Measurements from ENCODE around the gene LAMB1.
A peak's percentile ranks its signal among the peaks of the same experiment; 100 is the strongest.

LAMB1 gene

DNA sequence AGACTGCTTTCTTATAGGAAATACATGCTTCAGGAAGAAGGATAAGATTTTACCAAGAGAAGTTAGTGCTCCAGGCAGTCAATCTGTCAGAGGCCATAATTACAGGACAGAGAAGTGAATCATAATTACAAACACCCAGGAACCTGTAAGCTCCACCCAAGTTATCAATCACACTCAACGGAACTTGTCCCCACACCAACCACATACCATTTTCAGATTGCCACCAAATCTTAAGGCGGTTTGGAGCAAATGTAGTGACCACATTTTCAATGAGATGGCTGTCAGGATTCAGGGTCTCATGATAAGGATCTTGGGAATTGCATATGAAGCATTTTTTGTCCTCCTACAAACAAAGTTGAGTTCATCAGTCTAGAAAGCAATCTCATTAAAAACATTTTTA, 4.8 kb downstream of the LAMB1 start:
- DNase-seq, result no peak

DNA sequence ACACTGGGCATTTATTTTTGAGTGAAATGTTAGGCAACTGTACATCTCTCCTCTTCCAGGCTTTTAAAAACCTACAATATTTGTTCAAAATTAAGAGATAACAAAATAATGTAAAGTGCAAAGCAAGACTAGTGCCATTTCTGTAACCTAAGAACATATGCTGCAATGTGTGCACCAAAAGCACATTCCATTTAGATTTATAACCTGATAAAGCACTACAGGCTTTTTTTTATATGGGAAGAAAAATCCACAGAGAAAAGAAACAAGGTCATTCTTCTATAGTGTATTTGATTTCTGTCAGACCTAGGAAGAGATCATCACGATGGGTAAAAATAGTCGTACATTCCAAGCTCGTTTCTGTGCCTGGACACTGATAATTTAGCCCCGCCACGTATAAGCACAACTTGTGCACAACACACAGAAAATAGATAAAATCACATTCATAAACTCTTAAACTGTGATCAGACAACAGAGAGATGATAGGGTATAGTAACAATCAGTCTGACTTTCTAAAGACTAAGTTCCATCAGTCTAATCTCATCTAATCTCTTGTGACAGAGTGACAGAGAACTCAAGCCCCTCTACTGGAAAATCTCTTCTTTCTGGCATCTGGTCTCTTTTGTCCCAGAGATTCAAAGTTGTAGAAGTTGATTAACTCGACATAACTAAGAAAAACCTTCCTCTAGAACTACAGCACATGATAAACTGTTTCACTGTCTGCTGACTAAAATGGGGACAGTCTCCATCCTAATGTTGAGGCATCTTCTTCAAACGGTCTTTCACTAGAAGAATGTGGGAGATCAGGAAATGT, 6.7 kb downstream of the LAMB1 start:
- DNase-seq, result no peak

DNA sequence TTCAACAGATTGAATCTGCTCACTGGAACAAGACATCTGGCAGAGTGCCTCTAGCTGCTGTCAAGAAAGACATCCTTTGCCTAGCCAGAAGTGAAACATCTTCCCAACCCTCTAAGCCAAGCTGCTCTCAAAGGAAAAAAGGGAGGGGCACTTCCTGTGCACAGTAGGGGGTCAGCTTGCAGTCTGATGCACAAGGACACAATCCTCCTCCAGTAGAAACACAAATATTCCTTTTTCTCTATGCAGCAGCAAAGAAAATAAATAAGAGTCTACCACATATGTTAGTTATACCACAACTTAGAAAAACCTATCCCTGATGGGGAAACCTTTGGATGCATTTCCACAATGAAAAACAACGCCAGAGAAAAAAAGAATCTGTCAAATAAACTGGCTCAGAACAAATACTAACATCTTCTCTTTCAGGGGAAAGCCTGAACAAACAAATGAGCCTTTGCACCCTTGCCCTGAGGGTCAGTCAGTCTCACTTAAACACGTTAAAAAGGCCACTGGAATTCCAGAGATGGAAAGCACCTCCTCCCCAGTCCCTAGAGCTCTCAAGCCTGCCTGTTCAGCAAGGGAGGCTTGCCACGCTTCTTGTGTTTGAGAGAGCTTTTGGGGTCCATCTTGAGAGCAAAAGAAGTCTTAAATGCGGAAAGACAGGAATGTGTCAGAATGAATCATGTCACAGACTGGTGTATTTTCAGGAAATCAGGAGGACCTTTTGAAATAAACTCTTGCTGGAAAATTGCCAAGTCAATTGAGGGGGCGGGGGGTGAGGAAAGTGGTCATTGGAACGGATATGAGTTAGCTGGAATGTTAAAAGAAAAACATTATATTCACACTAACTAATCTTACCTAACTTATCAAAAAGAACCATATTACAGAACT, 7.5 kb downstream of the LAMB1 start:
- peak; percentile 84 for DNase-seq

DNA sequence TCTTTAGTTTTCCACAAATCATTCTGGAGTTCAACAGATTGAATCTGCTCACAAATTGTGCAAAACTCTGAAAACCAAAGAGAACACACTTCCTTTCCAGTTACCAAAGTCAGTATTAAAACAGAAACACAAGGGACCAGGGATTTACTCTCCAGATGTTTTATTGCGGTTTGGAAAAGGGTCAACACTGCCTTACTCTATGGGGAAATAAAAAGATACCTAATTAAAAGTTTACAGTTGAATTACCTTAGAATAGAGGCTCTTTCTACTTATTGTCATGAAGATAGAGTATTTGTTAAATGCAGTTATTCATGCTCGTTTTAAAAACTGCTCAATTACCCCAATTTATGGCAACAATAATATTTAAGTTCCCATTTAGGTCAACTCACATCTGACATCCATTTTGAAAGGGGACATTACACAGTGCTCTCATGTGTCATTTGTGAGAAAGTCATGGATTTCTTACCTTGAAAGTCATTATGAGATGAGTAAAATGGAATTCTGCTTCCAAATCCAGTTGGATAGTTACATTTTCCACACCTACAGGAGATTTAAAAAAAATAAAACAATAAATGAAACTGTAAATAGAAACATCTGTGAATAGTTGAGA, 8.4 kb downstream of the LAMB1 start:
- DNase-seq, result no peak

DNA sequence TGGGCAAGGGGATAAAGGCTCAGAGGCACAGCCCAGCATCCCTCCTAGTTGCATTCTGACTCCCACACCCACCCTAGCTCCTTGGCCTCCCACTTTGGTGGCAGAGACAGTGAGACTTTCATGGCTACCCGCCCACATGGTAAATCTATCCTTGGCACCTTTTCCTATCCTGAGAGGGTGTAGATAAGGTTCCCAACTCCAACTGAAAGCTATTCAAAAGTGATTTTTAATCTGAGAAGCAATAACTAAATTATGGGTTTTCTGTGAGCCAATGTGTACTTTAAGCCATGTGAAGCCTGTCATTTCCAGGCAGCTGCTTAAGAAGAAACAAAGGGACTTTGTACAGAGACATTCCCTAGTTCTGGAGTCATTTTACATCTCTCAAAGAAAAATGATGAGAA, 9.1 kb downstream of the LAMB1 start:
- DNase-seq, result no peak

GRCh38 chr7:107989618-107990373, 13.2 kb downstream of the LAMB1 start:
- peak; percentile 28 for DNase-seq

GRCh38 chr7:107982918-107983389, 20.0 kb downstream of the LAMB1 start:
- peak; percentile 74 for DNase-seq

DNA sequence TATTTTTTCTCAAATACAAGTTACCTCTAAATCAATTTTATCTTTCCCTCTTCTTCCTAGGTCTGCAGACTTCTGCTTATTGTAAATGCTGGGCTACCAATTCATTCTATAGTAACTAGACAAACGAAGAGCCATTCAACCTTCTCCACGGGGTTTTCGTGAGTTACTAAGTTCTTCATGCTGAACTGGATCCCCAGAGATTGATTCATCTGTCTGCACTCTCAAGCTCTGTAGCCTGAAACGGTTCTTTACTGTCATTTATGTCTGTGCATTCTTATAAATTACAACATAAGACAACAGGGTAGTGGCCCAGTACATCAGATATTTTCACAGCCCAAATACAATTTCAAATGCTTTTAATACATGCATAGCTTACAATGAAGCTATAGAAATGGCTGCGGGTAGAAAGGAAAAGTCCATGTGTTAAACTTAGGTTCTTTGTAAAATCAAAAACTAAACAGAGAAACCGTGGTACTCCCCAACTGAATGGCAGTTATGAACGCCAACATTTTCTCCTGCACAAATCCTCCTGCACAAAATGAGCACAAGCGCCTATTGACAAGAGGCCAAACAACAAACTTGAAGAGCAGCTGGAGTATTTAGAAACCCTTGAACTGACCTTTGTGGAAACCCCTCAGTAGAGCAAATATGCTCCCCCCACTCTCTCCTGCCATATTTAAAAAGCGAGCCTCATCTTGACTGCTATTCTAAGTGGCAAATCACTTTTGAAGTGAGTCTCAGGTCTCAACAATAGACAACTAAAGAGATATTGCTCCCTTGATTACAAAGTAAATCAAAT, 20.7 kb downstream of the LAMB1 start:
- no peak for DNase-seq

GRCh38 chr7:107981466-107981865, 21.5 kb downstream of the LAMB1 start:
- no peak for DNase-seq

DNA sequence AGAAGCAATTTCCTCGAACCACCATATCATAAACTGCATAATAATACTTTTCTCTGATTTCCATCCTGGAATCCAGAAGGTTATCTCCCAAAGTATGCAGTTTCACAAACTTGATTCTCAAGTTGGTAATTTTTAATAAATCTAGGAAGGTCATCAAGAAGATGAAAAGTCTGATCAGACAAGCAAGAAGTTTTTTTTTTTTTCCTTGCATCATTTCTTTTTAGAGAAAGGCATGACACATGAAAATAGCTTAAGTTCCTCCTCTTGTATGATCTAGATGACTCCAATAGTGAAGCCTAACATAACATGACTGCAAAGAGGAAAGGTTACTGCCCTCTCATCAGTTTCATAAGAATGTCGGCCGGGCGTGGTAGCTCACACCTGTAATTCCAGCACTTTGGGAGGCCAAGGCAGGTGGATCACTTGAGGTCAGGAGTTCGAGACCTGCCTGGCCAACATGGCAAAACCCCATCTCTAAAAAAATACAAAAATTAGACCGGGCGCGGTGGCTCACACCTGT, 22.2 kb downstream of the LAMB1 start:
- DNase-seq, result no peak

- DNase-seq, result no peak
Measured at GRCh38 chr7:107980171-107980570, 22.8 kb downstream of the LAMB1 start.

DNA sequence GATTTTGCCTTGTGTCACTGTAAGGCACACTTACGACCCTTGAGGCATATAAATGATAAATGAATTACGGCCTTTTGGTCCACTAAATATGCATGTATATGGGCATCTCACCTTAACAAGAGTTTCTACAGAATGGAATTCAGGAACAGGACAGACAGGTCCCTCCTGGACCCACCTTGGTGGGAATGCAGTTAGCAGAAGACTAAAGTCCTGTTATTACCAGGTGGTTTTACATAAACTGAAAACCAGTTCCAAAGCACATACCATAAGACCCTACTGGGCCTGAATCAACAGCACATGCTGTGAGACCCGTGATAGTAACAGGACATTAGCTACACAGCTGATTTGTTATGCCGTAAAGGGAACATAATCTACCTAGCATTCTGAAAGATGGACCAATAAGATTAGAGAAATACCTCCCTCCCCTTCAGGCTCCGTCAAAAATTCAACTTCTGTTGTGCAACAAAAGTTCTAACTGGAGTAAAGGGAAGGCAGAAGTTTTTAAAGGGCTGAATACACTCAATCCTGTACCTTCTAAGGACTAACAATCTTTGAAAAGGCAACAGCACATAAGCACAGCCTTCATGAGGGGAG, 24.0 kb downstream of the LAMB1 start:
- DNase-seq, result no peak

GRCh38 chr7:107977048-107977447, 25.9 kb downstream of the LAMB1 start:
- no peak for DNase-seq

DNA sequence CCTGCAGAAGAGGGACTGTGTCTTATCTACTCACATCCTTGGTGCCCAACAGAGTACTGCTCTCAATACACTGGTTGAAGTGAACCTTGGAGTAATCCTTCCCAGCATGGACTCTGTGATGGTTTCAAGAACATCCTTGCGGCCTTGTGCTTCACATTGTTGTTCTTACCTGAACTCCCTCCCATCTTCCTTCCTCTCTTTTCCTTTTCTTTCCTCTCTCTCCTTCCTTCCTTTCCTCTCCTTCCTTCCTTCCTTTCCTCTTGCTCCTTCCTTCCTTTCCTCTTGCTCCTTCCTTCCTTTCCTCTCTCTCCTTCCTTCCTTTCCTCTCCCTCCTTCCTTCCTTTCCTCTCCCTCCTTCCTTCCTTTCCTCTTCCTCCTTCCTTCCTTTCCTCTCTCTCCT, 26.3 kb downstream of the LAMB1 start:
- DNase-seq, result no peak

DNA sequence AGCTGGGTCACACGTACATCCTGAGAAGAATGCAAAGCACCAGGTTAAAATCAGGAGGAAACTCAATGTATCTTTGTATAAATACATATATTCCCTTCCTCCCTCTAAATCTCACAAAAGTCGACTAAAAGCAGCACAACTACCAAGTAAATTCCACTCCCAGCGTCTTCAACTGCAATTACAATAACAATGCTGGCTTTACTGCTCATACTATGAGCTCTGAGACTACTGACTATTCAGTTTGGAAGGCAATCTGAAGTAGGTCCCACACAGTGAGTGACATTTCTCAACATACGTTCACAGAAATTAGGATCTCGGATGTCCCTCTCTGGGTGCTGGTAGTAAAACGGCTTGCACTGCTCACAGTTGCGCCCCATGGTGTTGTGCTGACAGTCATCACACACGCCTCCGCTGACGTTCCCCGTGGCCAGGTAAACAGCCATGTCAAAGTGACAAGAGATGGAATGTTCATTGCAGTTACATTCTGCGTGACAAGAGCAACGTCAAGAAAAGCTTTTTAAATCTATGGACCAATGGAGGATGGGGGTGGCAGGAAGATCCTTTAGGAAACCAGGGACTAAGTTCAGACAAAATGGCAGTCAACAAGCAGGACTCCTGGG, 27.5 kb downstream of the LAMB1 start:
- DNase-seq, result no peak

GRCh38 chr7:107973861-107974260, 29.1 kb downstream of the LAMB1 start:
- no peak for DNase-seq

DNA sequence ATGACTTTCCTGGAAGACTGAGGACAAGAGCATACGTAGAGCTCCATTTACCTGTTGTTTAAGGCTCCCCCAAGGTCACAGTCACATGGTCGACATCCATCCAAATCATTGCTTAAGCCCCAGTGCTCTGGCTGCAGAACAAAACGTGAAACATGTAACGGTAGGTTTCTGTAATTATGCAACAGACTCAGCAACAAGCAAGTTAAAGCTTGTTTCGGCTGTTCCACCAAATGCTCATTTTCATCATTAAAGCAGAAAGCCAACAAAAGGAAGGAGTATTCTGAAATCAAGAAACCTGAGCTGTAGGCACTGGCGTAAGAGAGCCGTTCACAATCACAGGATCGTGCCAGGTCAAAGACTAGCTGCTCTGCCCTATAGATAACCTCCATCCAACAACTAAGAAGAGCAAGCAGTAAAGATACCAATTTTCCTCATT, 30.0 kb downstream of the LAMB1 start:
- no peak for DNase-seq

DNA sequence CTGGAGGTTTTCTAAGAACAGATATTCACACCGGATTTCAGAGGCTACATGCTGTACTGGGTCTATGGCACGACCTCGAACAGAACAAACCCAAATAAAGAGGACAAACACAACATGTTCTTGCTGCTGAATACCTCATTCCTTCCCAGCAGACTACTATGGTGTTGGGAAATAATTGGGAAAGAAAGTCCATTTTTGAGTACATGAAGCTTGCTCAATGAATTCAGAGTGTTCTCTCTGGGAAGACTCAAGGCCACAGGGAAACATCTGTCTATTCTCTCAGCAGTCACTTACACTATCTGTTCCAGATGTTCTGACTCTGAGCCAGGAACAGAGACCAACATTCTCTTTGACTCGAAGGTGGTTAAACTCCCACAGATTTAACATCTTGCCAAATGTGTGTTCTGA, 30.9 kb downstream of the LAMB1 start:
- DNase-seq, result peak; percentile 59

DNA sequence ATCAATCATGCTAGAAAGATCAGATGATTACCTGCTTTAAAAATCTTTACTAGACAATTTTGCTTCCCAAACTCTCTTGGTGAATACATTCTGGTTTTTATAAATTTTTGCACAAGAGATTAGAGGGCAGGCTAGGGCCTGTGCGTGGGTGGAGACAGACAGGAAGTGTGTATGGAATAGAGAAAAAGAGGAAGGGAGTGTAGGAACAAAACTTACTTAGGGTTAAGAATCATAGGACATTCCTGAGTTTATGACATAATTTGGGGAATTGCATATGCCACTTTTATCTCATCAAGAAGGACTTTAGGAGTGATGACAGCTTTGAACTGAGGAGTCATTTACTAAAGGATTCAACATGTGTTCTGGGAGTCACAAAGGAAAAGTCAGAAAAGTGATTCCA, 31.3 kb downstream of the LAMB1 start:
- no peak for DNase-seq

DNA sequence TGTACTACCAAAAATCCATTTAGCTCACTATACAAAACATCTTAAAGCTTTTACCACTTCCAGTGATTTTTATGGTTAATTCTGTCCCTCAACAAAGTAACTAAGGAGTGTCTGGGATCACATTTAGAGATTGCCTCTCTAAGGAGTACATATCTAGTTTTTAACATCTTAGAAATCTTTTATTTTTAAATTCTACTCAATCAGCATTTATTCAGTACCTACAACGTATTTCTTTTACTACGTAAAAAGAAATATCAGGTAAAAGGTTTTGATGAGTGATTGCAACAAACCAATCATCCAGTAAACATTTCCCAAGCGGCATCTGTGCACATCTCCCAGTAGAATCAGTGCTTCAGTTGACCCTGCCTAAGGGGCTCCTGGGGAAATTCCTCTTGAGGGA, 31.9 kb downstream of the LAMB1 start:
- no peak for DNase-seq

- DNase-seq, result no peak
Measured at GRCh38 chr7:107969856-107970255, 33.1 kb downstream of the LAMB1 start.

Data from femur (tissue), 1 donor.